ENCODE measurements around the gene CRTC1. TPM values are rescaled to one million over a fixed set of nuclear protein-coding genes. Genes with fewer than 3 reads are reported as not detected.

The CRTC1 gene
- total and polyA plus RNA-seq, 9 of the 15 experiments (the other 6 are each of a cell fraction or from before 2014, with no cell fraction given), result 0.25 to 3.8 (median 1.2) TPM; not detected in 2

- no peak for TF ChIP-seq PRDM10 (IDR thresholded peaks at IDR 0.05; ENCODE audit: partially characterized antibody)
- no peak for TF ChIP-seq ERF (CRISPR knock-in tag; IDR thresholded peaks at IDR 0.05)
- no peak for TF ChIP-seq SMARCA4 (IDR thresholded peaks at IDR 0.05)
- 0 out of 2 replicates have a peak, but pooled peaks have one; percentile 3 for TF ChIP-seq NFRKB (IDR thresholded peaks at IDR 0.05; ENCODE audit: low read depth)
- no peak for TF ChIP-seq JUN (IDR thresholded peaks at IDR 0.05; ENCODE audit: borderline replicate concordance, low read depth, low read length)
- no peak for TF ChIP-seq JUN (CRISPR knock-in tag; IDR thresholded peaks at IDR 0.05; ENCODE audit: borderline replicate concordance)
- no peak for TF ChIP-seq TRIM28 (IDR thresholded peaks at IDR 0.05)
- no peak for TF ChIP-seq ZFP30 (CRISPR knock-in tag; IDR thresholded peaks at IDR 0.05; ENCODE audit: borderline replicate concordance)
- TF ChIP-seq USF2 (CRISPR knock-in tag; IDR thresholded peaks at IDR 0.05), result no peak
- TF ChIP-seq ZBTB33 (CRISPR knock-in tag; IDR thresholded peaks at IDR 0.05), result no peak
- no peak for TF ChIP-seq ZNF347 (CRISPR knock-in tag; IDR thresholded peaks at IDR 0.05; ENCODE audit: low read depth)
Measured at GRCh38 chr19:18683958-18684641, 620 bp downstream of the CRTC1 start (continued).

Measured in K562 (cell line).